T-helper 17 cell (primary cell): Measurements from ENCODE around the gene LINGO3. TPM values are rescaled to one million over a fixed set of nuclear protein-coding genes. Genes with fewer than 3 reads are reported as not detected.

ENCODE experiments used
- ATAC-seq: fragments of 150-1000 bp; cut with Tn5 transposase; 2 replicates; pipeline ENCODE4 v1.10.0; 2021; ENCODE audit warnings: mild to moderate bottlenecking, moderate library complexity
- DNase-seq, 3 donors: peaks; one replicate each; pipeline versions ENCODE4 v3.0.0 to v3.0.0-alpha.2; 2020 to 2021
- H3K9me3 ChIP-seq: one replicate; pipeline ENCODE4 v1.7.0; 2013; ENCODE audit warnings: low read length, mild to moderate bottlenecking; ENCODE audit not compliant: control insufficient read depth, poor library complexity, severe bottlenecking
- H3K27ac Mint-ChIP-seq: one replicate; pipeline ENCODE4 v1.8.0; 2022; ENCODE audit warnings: mild to moderate bottlenecking, moderate library complexity, mixed read lengths
- H3K27me3 Mint-ChIP-seq: one replicate; pipeline ENCODE4 v1.8.0; 2022; ENCODE audit warnings: mixed read lengths
- H3K36me3 Mint-ChIP-seq: one replicate; pipeline ENCODE4 v1.8.0; 2022; ENCODE audit warnings: low read depth, mixed read lengths
- H3K4me1 Mint-ChIP-seq: one replicate; pipeline ENCODE4 v1.8.0; 2022; ENCODE audit warnings: mild to moderate bottlenecking, mixed read lengths
- H3K4me3 Mint-ChIP-seq: one replicate; pipeline ENCODE4 v1.8.0; 2022; ENCODE audit warnings: mild to moderate bottlenecking, moderate library complexity, mixed read lengths
- total RNA-seq, 4 donors: library from RNA in 2 of 4; stranded (reverse) in 2 of 4; gene quantifications; one replicate each; pipeline ENCODE4 v1.2.3 and lab custom pipeline; 2022 to 2026

LINGO3 gene
- total RNA-seq, 2 donors from 2014 or later: 0.20 to 0.29 TPM

GRCh38 chr19:2344381-2344870, 36.5 kb upstream of the LINGO3 start:
- peaks cover 4% of the 10 kb centered on the region for H3K36me3 Mint-ChIP-seq
- no peak overlapping the region for H3K27ac Mint-ChIP-seq
- no peak overlapping the region for H3K4me3 Mint-ChIP-seq
- no peaks in the 10 kb centered on the region for H3K4me1 Mint-ChIP-seq
- H3K27me3 Mint-ChIP-seq: no peaks in the 10 kb centered on the region
- no peak for DNase-seq
- no peak for ATAC-seq
- no peaks in the 10 kb centered on the region for H3K9me3 ChIP-seq

- Mint-ChIP-seq H3K4me3 (no peak overlapping the region), H3K36me3 (peaks cover 4% of the 10 kb centered on the region), H3K27ac (no peak overlapping the region), H3K27me3 (no peaks in the 10 kb centered on the region), H3K4me1 (no peaks in the 10 kb centered on the region)
- no peak for ATAC-seq
- H3K9me3 ChIP-seq: no peaks in the 10 kb centered on the region
- DNase-seq: no peak
Measured at GRCh38 chr19:2343289-2343982, 35.5 kb upstream of the LINGO3 start.

GRCh38 chr19:2342656-2343288, 34.8 kb upstream of the LINGO3 start:
- Mint-ChIP-seq H3K4me1 (no peaks in the 10 kb centered on the region), H3K4me3 (no peak overlapping the region), H3K27me3 (no peaks in the 10 kb centered on the region), H3K36me3 (peaks cover 4% of the 10 kb centered on the region), H3K27ac (no peak overlapping the region)
- no peak for DNase-seq
- H3K9me3 ChIP-seq: no peaks in the 10 kb centered on the region
- no peak for ATAC-seq

GRCh38 chr19:2341982-2342381, 34.0 kb upstream of the LINGO3 start:
- Mint-ChIP-seq H3K4me3 (no peak overlapping the region), H3K27ac (no peak overlapping the region), H3K36me3 (peaks cover 4% of the 10 kb centered on the region), H3K4me1 (no peaks in the 10 kb centered on the region), H3K27me3 (no peaks in the 10 kb centered on the region)
- ATAC-seq (no peak), DNase-seq (no peak)
- no peaks in the 10 kb centered on the region for H3K9me3 ChIP-seq

GRCh38 chr19:2341244-2341751, 33.3 kb upstream of the LINGO3 start:
- no peak overlapping the region for H3K27ac Mint-ChIP-seq
- ATAC-seq: no peak

GRCh38 chr19:2340496-2341243, 32.7 kb upstream of the LINGO3 start:
- ATAC-seq: no peak
- Mint-ChIP-seq H3K4me1 (peaks cover 10% of the 10 kb centered on the region), H3K27ac (no peak overlapping the region), H3K4me3 (no peak overlapping the region), H3K36me3 (peaks cover 2% of the 10 kb centered on the region), H3K27me3 (no peaks in the 10 kb centered on the region)
- no peak for DNase-seq
- H3K9me3 ChIP-seq: no peaks in the 10 kb centered on the region

More at GRCh38 chr19:2341244-2341751, 33.3 kb upstream of the LINGO3 start:
- H3K36me3 Mint-ChIP-seq: peaks cover 4% of the 10 kb centered on the region
- H3K27me3 Mint-ChIP-seq: no peaks in the 10 kb centered on the region
- peaks cover 4% of the 10 kb centered on the region for H3K4me1 Mint-ChIP-seq
- no peak for DNase-seq
- no peaks in the 10 kb centered on the region for H3K9me3 ChIP-seq
- no peak overlapping the region for H3K4me3 Mint-ChIP-seq

GRCh38 chr19:2339644-2340310, 31.8 kb upstream of the LINGO3 start:
- H3K36me3 Mint-ChIP-seq: no peaks in the 10 kb centered on the region
- DNase-seq (no peak), ATAC-seq (no peak)
- H3K4me1 Mint-ChIP-seq: peaks cover 10% of the 10 kb centered on the region
- no peak overlapping the region for H3K27ac Mint-ChIP-seq
- no peaks in the 10 kb centered on the region for H3K27me3 Mint-ChIP-seq
- H3K9me3 ChIP-seq: no peaks in the 10 kb centered on the region
- no peak overlapping the region for H3K4me3 Mint-ChIP-seq

- ATAC-seq: no peak
- DNase-seq: no peak
- Mint-ChIP-seq H3K4me1 (peaks cover 10% of the 10 kb centered on the region), H3K27me3 (no peaks in the 10 kb centered on the region), H3K4me3 (no peak overlapping the region), H3K36me3 (no peaks in the 10 kb centered on the region), H3K27ac (no peak overlapping the region)
- no peaks in the 10 kb centered on the region for H3K9me3 ChIP-seq
Measured at GRCh38 chr19:2338751-2339643, 31.0 kb upstream of the LINGO3 start.

- Mint-ChIP-seq H3K4me1 (peaks cover 13% of the 10 kb centered on the region), H3K27me3 (no peaks in the 10 kb centered on the region), H3K36me3 (no peaks in the 10 kb centered on the region), H3K27ac (no peak overlapping the region), H3K4me3 (no peak overlapping the region)
- H3K9me3 ChIP-seq: no peaks in the 10 kb centered on the region
- DNase-seq (no peak), ATAC-seq (no peak)
Measured at GRCh38 chr19:2338055-2338615, 30.2 kb upstream of the LINGO3 start.

GRCh38 chr19:2337329-2337707, 29.4 kb upstream of the LINGO3 start:
- Mint-ChIP-seq H3K27ac (no peak overlapping the region), H3K4me3 (no peak overlapping the region), H3K27me3 (no peaks in the 10 kb centered on the region), H3K4me1 (peaks cover 13% of the 10 kb centered on the region), H3K36me3 (no peaks in the 10 kb centered on the region)
- no peaks in the 10 kb centered on the region for H3K9me3 ChIP-seq
- DNase-seq: no peak
- no peak for ATAC-seq

GRCh38 chr19:2336528-2337328, 28.8 kb upstream of the LINGO3 start:
- peaks cover 13% of the 10 kb centered on the region for H3K4me1 Mint-ChIP-seq
- ATAC-seq: no peak
- no peaks in the 10 kb centered on the region for H3K36me3 Mint-ChIP-seq
- H3K4me3 Mint-ChIP-seq: no peak overlapping the region
- no peak for DNase-seq
- H3K27me3 Mint-ChIP-seq: no peaks in the 10 kb centered on the region
- H3K27ac Mint-ChIP-seq: no peak overlapping the region
- H3K9me3 ChIP-seq: no peaks in the 10 kb centered on the region
